H9 (cell line): ENCODE measurements around the gene UBE2B. TPM values are rescaled to one million over a fixed set of nuclear protein-coding genes. Genes with fewer than 3 reads are reported as not detected.

ENCODE experiments used
- DNase-seq: peaks from one replicate; pipeline ENCODE4 v3.0.0-alpha.2; 2017
- H2AFZ ChIP-seq: one replicate; pipeline ENCODE4 v1.6.1; 2013; ENCODE audit warnings: mild to moderate bottlenecking, low read length, control low read depth, moderate library complexity
- H2AK5ac ChIP-seq: 2 replicates; pipeline ENCODE4 v1.6.1; 2013; ENCODE audit warnings: low read length, control low read depth, mixed read lengths; ENCODE audit not compliant: insufficient read length
- H2BK120ac ChIP-seq: one replicate; pipeline ENCODE4 v1.6.1; 2013; ENCODE audit warnings: low read depth, mild to moderate bottlenecking, low read length, control low read depth, inconsistent platforms; ENCODE audit not compliant: poor library complexity, severe bottlenecking
- H2BK12ac ChIP-seq: 2 replicates; pipeline ENCODE4 v1.6.1; 2013; ENCODE audit warnings: low read length, control low read depth, mixed read lengths, low read depth; ENCODE audit not compliant: insufficient read length
- H2BK15ac ChIP-seq: 2 replicates; pipeline ENCODE4 v1.6.1; 2013; ENCODE audit warnings: low read depth, low read length, control low read depth
- H2BK20ac ChIP-seq: one replicate; pipeline ENCODE4 v1.6.1; 2013; ENCODE audit warnings: low read depth, mild to moderate bottlenecking, low read length, control low read depth, inconsistent platforms; ENCODE audit not compliant: poor library complexity, severe bottlenecking
- H2BK5ac ChIP-seq: 2 replicates; pipeline ENCODE4 v1.6.1; 2013; ENCODE audit warnings: low read length, control low read depth, mixed read lengths; ENCODE audit not compliant: insufficient read length
- H3K14ac ChIP-seq: 2 replicates; pipeline ENCODE4 v1.6.1; 2013; ENCODE audit warnings: low read length, control low read depth; ENCODE audit not compliant: insufficient read depth
- H3K18ac ChIP-seq: 2 replicates; pipeline ENCODE4 v1.6.1; 2013; ENCODE audit warnings: low read depth, mild to moderate bottlenecking, mixed read lengths, low read length, control low read depth; ENCODE audit not compliant: insufficient read length
- H3K23ac ChIP-seq: 2 replicates; pipeline ENCODE4 v1.6.1; 2013; ENCODE audit warnings: low read length, control low read depth, mixed read lengths, low read depth; ENCODE audit not compliant: insufficient read length
- H3K23me2 ChIP-seq: 2 replicates; pipeline ENCODE4 v1.6.1; 2013; ENCODE audit warnings: low read depth, mild to moderate bottlenecking, mixed read lengths, low read length, control low read depth; ENCODE audit not compliant: insufficient read length, poor library complexity, severe bottlenecking
- H3K27ac ChIP-seq: 2 replicates; pipeline ENCODE4 v1.5.1; 2013; ENCODE audit warnings: low read length, control low read depth, mixed read lengths, low read depth; ENCODE audit not compliant: insufficient read length
- H3K27me3 ChIP-seq: 2 replicates; pipeline ENCODE4 v1.6.1; 2013; ENCODE audit warnings: low read length, control low read depth, inconsistent platforms; ENCODE audit not compliant: insufficient read depth
- H3K4ac ChIP-seq: 2 replicates; pipeline ENCODE4 v1.6.1; 2013; ENCODE audit warnings: low read depth, mild to moderate bottlenecking, control low read depth, inconsistent platforms, low read length, moderate library complexity
- H3K4me1 ChIP-seq: 2 replicates; pipeline ENCODE4 v1.6.1; 2013; ENCODE audit warnings: low read length, control low read depth, inconsistent platforms; ENCODE audit not compliant: insufficient read depth
- H3K4me2 ChIP-seq: 2 replicates; pipeline ENCODE4 v1.6.1; 2013; ENCODE audit warnings: low read length, control low read depth, mixed read lengths; ENCODE audit not compliant: insufficient read length, insufficient read depth
- H3K56ac ChIP-seq: 2 replicates; pipeline ENCODE4 v1.6.1; 2013; ENCODE audit warnings: low read depth, mild to moderate bottlenecking, mixed read lengths, low read length, control low read depth; ENCODE audit not compliant: insufficient read length
- H3K79me1 ChIP-seq: 2 replicates; pipeline ENCODE4 v1.6.1; 2013; ENCODE audit warnings: low read depth, mild to moderate bottlenecking, moderate library complexity, low read length, control low read depth, inconsistent platforms; ENCODE audit not compliant: insufficient read depth, poor library complexity, severe bottlenecking
- H3K79me2 ChIP-seq: 2 replicates; pipeline ENCODE4 v1.6.1; 2013; ENCODE audit warnings: low read length, control low read depth, inconsistent platforms; ENCODE audit not compliant: insufficient read depth
- H3K9ac ChIP-seq: 2 replicates; pipeline ENCODE4 v1.6.1; 2013; ENCODE audit warnings: low read length, control low read depth, mixed read lengths; ENCODE audit not compliant: insufficient read length; ENCODE audit errors: extremely low read depth
- H3K9me3 ChIP-seq: one replicate; pipeline ENCODE4 v1.6.1; 2013; ENCODE audit warnings: low read depth, low read length, inconsistent platforms; ENCODE audit not compliant: control insufficient read depth
- H3T11ph ChIP-seq: one replicate; pipeline ENCODE4 v1.6.1; 2013; ENCODE audit warnings: mild to moderate bottlenecking, low read length, control low read depth, inconsistent platforms
- H4K20me1 ChIP-seq: one replicate; pipeline ENCODE4 v1.6.1; 2013; ENCODE audit not compliant: control insufficient read depth, insufficient read length, insufficient read depth
- H4K5ac ChIP-seq: 2 replicates; pipeline ENCODE4 v1.6.1; 2013; ENCODE audit warnings: low read depth, mild to moderate bottlenecking, mixed read lengths, low read length, control low read depth; ENCODE audit not compliant: insufficient read length
- H4K8ac ChIP-seq: replicated peaks from 2 replicates; pipeline ENCODE4 v1.6.1; 2013; ENCODE audit warnings: low read length, control low read depth, mixed read lengths, low read depth; ENCODE audit not compliant: insufficient read length
- H4K91ac ChIP-seq: 2 replicates; pipeline ENCODE4 v1.6.1; 2013; ENCODE audit warnings: low read depth, mild to moderate bottlenecking, moderate library complexity, mixed read lengths, low read length, control low read depth; ENCODE audit not compliant: insufficient read length
- H3K27ac Mint-ChIP-seq, 3 experiments: 2 replicates in 2 of 3; 3 replicates in 1 of 3; pipeline ENCODE4 v1.8.0; 2020 to 2021; ENCODE audit warnings: mixed read lengths in 3 of 3, mild to moderate bottlenecking in 1 of 3, moderate library complexity in 1 of 3
- H3K27me3 Mint-ChIP-seq: 2 replicates; pipeline ENCODE4 v1.8.0; 2021; ENCODE audit warnings: low read depth, mild to moderate bottlenecking, moderate library complexity, mixed read lengths
- H3K36me3 Mint-ChIP-seq, 3 experiments: 2 replicates in 2 of 3; 3 replicates in 1 of 3; pipeline ENCODE4 v1.8.0; 2020 to 2021; ENCODE audit warnings: low read depth in 3 of 3, mixed read lengths in 3 of 3; ENCODE audit not compliant: insufficient read depth in 1 of 3
- H3K4me1 Mint-ChIP-seq, 2 experiments: 2 replicates each; pipeline ENCODE4 v1.8.0; 2020; ENCODE audit warnings: mixed read lengths in 2 of 2
- H3K4me3 Mint-ChIP-seq, 2 experiments: 2 replicates in 1 of 2; 3 replicates in 1 of 2; pipeline ENCODE4 v1.8.0; 2020 to 2021; ENCODE audit warnings: mild to moderate bottlenecking in 2 of 2, mixed read lengths in 2 of 2, moderate library complexity in 1 of 2
- H3K9me3 Mint-ChIP-seq, 2 experiments: 2 replicates in 1 of 2; 3 replicates in 1 of 2; pipeline ENCODE4 v1.8.0; 2020; ENCODE audit warnings: mild to moderate bottlenecking in 2 of 2, mixed read lengths in 2 of 2, moderate library complexity in 1 of 2
- WGBS: extraction: QIAGEN DNeasy Blood & Tissue Kit; methylation state at CpG from one replicate; pipeline ENCODE4 v1.1.7; 2013; ENCODE audit warnings: missing lambda C conversion rate, low lambda C conversion rate, mixed read lengths; ENCODE audit not compliant: insufficient read length; ENCODE audit errors: extremely low coverage; 5-methylcytosine and 5-hydroxymethylcytosine counted together
- total RNA-seq: library from RNA; stranded (reverse); gene quantifications from 2 replicates; pipeline ENCODE4 v1.2.1, GENCODE V29; 2021
- TF ChIP-seq, protein P1 (sequence below): fragments of 200-600 bp; sonication (generic); conservative IDR thresholded peaks from 3 replicates; pipeline ENCODE4 v1.8.0; 2021; ENCODE audit warnings: antibody characterized with exemption, mild to moderate bottlenecking

The UBE2B gene
- total RNA-seq, 1 experiment from 2014 or later = 50.3 TPM

DNA sequence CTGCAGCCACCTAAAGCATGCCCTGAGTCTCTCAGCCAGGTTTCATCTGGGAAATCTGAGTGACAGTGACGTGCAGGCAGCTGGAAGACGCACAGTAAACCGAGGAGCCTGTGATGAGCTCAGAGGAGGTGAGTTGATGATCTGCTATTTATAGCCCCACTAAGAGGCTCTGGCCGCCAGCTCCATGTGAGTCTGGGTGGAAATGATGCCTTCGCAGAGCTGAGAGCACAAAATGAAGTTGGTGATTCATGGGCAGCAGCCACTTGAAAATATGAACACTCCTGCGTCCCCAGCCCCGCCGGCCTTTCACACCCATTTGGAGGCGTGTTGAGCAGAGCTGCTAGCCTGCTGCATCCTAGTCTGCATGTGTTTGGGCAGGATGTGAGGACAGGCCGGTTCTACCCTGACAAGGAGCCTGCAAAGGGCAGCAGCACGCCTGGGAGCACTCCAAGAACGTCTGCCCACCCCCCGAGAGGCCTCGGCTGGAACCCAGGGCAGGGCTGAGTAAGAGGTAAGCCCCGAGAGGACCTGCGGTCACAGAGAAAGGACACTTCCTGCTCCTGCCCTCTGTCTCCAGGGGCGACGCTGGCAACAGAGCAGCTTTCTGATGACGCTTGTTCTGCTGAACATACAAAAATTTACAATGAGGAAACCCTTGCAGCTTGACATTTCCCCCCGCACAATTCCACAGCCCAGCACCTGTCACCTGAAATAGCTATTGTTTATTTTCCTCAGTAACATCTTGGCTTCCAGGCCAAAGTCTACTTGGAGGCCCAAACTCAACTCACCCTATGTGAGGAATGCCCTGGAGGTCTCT, 65.4 kb downstream of the UBE2B start:
- H3K79me2 ChIP-seq = no peaks in the 10 kb centered on the region
- no peak overlapping the region for H3K27ac ChIP-seq
- Mint-ChIP-seq H3K27me3 (no peaks in the 10 kb centered on the region; the same call in 1 of the 2 replicates), H3K4me1 (peaks cover 40 to 57% of the 10 kb centered on the region in 2 experiments), H3K9me3 (no peaks in the 10 kb centered on the region), H3K27ac (peak overlapping the region; percentile 27 to 82 (median 74); a peak in 5 of 7 replicates), H3K36me3 (peaks cover 9 to 28% (median 10%) of the 10 kb centered on the region in 3 experiments; a peak in 4 of 7 replicates), H3K4me3 (no peak overlapping the region)
- H2BK120ac ChIP-seq = no peak overlapping the region
- H4K20me1 ChIP-seq = peaks cover 2% of the 10 kb centered on the region
- H2BK15ac ChIP-seq = no peak overlapping the region
- H3K9me3 ChIP-seq = no peaks in the 10 kb centered on the region
- H3K9ac ChIP-seq = no peak overlapping the region
- no peak overlapping the region for H4K8ac ChIP-seq
- no peaks in the 10 kb centered on the region for H3K23me2 ChIP-seq
- no peak overlapping the region for H4K5ac ChIP-seq
- no peak overlapping the region for H3T11ph ChIP-seq
- H3K79me1 ChIP-seq = no peaks in the 10 kb centered on the region
- no peak overlapping the region for H3K14ac ChIP-seq
- H3K4me2 ChIP-seq = no peak overlapping the region
- no peak overlapping the region for H2BK5ac ChIP-seq
- no peak overlapping the region for H2BK12ac ChIP-seq
- H3K4me1 ChIP-seq = peaks cover 2% of the 10 kb centered on the region
- TF ChIP-seq, protein P1, sequence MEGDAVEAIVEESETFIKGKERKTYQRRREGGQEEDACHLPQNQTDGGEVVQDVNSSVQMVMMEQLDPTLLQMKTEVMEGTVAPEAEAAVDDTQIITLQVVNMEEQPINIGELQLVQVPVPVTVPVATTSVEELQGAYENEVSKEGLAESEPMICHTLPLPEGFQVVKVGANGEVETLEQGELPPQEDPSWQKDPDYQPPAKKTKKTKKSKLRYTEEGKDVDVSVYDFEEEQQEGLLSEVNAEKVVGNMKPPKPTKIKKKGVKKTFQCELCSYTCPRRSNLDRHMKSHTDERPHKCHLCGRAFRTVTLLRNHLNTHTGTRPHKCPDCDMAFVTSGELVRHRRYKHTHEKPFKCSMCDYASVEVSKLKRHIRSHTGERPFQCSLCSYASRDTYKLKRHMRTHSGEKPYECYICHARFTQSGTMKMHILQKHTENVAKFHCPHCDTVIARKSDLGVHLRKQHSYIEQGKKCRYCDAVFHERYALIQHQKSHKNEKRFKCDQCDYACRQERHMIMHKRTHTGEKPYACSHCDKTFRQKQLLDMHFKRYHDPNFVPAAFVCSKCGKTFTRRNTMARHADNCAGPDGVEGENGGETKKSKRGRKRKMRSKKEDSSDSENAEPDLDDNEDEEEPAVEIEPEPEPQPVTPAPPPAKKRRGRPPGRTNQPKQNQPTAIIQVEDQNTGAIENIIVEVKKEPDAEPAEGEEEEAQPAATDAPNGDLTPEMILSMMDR = no peak
- peak; percentile 55 for DNase-seq
- H2AK5ac ChIP-seq = no peak overlapping the region
- no peak overlapping the region for H2AFZ ChIP-seq
- no peak overlapping the region for H3K56ac ChIP-seq
- H3K27me3 ChIP-seq = no peaks in the 10 kb centered on the region
- H3K18ac ChIP-seq = no peak overlapping the region
- no CpG with 5 or more reads among the region's 20 CpGs for WGBS
- no peak overlapping the region for H4K91ac ChIP-seq
- H2BK20ac ChIP-seq = no peak overlapping the region
- no peak overlapping the region for H3K23ac ChIP-seq
- no peak overlapping the region for H3K4ac ChIP-seq
